DND-41 (cell line): ENCODE results near the gene CA5B.

ENCODE experiments used
- EZH2 ChIP-seq: IDR thresholded peaks from 3 replicates; pipeline ENCODE4 v1.6.1; 2012; ENCODE audit warnings: borderline replicate concordance, low read depth, mild to moderate bottlenecking, moderate library complexity, low read length, inconsistent platforms; ENCODE audit not compliant: severe bottlenecking
- TF ChIP-seq, protein P1 (sequence below): IDR thresholded peaks from 2 replicates; pipeline ENCODE4 v1.5.1; 2012; ENCODE audit warnings: borderline replicate concordance, low read length, moderate library complexity, mild to moderate bottlenecking; ENCODE audit not compliant: poor library complexity, severe bottlenecking; ENCODE audit errors: extremely low read depth

- TF ChIP-seq, protein P1, sequence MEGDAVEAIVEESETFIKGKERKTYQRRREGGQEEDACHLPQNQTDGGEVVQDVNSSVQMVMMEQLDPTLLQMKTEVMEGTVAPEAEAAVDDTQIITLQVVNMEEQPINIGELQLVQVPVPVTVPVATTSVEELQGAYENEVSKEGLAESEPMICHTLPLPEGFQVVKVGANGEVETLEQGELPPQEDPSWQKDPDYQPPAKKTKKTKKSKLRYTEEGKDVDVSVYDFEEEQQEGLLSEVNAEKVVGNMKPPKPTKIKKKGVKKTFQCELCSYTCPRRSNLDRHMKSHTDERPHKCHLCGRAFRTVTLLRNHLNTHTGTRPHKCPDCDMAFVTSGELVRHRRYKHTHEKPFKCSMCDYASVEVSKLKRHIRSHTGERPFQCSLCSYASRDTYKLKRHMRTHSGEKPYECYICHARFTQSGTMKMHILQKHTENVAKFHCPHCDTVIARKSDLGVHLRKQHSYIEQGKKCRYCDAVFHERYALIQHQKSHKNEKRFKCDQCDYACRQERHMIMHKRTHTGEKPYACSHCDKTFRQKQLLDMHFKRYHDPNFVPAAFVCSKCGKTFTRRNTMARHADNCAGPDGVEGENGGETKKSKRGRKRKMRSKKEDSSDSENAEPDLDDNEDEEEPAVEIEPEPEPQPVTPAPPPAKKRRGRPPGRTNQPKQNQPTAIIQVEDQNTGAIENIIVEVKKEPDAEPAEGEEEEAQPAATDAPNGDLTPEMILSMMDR = no peak
- no peak for TF ChIP-seq EZH2
Observed at GRCh38 chrX:15750611-15751154, 12.6 kb downstream of the CA5B start.
